ENCODE data around the gene FAM174B.

Gene FAM174B

DNA sequence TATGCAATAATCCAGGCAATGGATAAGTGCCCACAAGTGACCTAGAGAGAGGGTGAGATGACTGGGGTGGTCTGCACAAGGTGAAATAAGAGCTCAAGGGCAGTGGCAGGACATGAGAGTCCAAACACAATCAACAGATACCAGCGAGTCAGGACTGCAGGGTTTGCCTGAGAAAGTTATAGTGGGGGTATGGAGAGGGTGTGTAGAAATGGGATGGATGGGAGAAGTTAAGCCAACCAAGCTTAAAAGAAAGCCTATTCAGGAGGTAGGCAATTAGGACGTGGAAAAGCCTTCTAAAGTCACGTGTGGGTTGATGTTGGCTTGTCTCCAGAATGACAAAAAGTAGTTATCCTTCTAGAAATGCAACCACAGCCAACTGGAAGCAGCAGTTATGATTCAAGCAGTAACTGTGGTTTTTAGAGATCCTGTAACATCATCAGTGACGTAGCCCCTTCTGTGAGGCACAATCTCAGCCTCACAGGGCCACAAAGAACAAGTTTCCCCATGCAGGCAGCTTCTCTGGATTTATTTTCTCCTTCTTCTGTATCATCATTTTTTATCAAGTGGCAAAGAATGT, 56.1 kb downstream of the FAM174B start:
- no peak for DNase-seq (ENCODE audit: low spot score)

DNA sequence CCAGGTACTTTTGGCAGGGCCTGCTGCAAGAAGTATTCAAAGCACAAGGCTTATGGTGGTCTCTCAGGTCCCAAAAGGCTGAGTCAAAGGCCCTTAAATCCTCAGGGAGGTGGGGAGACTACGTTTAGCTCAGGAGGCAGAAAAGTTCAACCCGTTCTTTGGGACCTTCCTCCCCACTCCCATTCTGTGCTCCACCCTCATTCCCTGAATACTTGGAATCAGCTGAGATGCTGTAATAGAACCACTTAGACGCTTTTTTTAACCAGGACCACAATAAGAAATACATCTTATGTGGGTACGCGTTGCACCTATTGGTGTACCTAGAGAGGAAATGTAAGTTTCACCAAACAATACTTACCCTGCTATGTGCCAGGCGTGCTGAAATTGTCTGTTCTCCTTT, 58.0 kb downstream of the FAM174B start:
- no peak for DNase-seq (ENCODE audit: low spot score)

DNA sequence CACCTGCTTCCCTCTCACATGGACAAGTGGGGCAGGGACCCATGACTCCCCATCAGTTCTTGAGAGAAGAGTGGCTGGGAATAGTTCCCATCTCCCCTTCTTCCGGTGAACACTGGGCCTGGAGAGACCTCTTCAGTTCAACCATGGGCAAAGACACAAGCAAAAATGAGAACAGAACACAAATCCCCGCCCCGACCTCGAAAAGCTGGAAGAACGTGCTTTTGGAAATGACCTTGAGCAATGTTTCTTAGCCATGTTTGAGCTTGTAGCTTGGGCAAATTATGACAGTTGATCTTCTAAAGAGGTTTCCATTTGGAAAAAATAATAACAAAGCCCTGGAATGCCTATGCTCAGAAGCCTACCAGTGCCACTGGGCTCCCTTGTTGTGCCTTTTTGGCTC, 59.0 kb downstream of the FAM174B start:
- DNase-seq (ENCODE audit: low spot score) = no peak

DNA sequence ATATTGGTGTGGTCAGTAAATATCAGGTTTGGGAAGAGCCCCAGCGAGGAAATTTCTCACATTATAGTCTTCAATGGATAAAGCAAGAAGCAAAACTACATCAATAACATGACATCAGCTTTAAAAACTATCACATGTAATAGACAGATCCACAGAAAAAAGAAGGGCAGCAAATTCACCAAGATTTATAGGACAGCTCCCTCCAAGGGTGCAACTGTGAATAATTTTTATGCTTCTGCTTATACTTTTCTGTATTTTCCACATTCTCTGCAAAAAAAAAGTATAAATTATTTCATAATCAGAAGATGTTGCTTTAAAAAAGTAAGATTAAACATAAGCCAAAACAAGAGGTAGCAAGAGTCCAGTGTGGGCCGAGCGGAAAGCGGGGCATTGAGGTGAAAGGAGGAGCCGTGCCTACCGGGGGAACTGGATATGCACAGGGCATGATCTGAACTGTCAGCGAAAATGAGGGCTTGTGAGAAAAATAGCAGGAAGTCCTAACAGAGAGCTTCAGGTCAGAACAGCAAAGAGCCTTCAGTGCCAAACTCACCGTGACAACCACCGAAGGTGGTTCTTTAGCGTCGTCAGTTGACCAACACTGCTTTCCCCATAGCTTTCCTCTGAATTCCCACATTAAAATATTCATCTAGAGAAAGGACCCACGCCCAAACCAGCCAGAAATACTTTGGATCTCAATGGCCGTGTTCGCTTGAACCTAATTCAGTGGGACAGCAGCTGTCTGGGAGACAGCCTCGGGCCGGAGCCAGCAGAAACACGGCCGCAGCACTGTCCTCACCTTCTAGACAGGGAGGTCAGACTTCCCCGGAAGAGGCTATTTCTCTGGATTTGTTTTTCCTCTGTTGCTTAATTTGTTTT, 59.8 kb downstream of the FAM174B start:
- DNase-seq (ENCODE audit: low spot score) = no peak

DNA sequence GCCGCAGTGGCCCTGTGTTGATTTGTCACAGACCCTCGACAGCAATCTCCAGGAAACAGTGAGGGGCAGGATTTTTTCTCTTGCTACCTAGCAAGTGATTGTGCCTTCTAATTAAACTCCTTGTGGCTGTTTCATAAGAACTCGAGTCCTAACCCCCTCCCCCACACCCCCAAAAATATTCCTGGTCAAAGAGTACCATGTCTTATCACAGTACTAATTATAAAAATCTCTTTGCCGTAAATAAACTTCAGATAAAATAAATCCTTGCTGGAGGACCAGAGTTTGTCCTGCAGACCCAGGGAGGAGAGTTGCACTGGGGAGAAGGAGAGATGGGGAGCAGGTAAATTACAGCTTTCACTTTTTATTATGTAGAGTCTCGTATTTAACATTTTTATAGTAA, 64.3 kb downstream of the FAM174B start:
- DNase-seq (ENCODE audit: low spot score) = no peak

DNA sequence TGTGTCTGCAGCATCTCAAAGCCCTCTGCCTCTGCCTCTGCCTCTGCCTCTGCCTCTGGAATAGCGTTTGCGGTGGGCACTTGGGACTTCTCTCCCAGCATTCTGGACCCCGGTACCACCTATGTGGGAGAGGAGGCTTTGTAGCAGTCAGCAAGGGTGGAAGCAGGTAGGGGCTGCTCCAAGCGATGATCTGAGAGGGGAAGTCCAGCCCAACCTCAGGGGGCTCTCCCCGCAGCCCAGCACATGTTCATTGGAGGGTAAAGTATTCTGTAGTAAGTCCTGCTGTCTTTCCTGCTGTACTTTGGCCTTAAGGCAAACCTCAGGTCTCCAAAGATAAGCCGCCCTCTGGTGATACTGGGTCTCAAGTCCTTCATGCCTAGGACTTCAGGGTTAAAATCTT, 68.6 kb downstream of the FAM174B start:
- no peak for DNase-seq (ENCODE audit: low spot score)

DNA sequence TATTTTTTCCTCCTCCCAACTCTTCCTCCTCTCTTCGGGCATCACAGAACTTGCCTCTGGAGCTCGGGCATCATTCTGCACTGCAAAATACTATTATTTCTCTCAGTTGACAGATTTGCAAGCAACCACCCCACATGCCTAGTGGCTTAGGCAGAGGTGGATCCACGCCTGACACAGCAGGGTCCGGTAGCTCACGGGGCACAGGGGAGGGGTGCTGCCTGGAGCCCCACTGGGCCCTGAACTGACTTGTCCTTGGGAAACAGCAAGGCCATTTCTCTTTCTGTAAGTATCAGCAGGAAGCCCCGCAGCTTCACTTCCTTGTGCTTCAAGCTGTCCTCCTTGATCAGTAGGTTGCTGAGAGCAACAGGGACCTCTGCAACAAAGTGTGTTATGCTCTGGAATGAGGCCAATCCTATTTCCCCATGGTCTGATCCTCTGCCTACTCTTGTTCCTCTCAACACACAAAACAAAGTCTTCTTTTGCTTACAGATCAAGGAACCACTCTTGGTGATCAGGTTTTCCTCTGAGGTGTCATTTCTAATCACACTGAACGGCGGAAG, 69.1 kb downstream of the FAM174B start:
- no peak for DNase-seq (ENCODE audit: low spot score)

DNA sequence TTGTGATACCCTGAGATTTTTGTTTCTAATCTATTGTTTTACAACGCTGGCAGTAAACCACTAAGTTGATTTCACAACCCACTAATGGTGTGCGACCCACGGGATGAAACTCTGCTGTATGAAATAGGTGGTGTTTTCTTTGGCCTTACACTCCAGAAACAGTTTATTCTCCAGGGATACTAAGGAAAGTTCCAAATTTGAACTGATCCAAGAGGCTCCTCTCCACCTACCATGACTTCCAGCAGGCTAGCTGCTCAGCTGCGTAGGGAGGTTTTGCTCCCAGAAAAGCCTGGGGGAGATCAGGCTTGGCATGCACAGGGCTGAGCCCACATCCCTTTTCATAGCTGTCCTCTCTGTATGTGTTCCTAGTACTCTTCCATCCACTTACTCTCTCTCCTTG, 71.5 kb downstream of the FAM174B start:
- no peak for DNase-seq (ENCODE audit: low spot score)

DNA sequence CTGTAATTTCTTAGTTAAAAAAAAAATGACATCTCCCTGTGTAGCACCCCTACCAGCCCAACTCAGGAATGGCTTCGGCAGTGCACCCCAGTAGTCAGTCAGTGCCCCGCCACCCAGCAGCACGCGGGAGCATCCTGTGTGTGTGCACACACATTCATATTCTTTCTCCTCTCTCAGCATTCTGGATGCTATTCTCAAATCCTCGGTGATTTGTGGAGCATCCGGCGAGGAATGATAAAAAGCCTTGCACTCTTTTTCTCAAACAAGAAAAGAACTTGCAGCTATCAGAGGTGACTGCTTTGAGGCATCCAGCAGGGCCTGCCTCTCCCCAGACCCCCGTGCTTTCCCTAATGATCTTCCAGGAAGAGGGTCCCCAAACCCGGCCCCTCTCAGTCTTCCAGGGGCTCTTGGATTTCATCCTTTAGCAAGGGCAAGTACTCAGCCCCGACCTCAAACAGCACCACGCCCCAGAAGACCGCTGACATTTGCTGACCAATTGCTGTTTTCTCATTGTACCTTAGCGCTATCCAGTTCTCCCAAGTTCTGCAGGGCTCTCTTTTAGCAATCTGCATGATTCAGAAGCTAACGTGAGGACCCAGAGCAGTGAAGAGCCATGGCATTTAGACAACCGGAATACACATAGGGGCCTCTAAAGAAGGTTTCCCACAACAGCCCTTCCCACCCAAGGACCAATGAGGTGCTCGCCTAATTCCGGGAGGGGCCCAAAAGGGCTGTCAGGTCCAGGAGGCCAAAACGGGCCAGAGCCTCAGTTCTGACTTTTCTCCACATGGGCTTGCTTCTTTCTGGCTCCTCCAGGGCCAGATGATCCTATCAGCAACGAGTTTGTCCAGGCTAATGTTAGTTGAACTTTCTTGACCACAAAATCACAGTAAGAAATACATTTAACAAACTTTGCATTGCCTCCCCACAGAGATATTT, 72.2 kb downstream of the FAM174B start:
- no peak for DNase-seq (ENCODE audit: low spot score)

DNA sequence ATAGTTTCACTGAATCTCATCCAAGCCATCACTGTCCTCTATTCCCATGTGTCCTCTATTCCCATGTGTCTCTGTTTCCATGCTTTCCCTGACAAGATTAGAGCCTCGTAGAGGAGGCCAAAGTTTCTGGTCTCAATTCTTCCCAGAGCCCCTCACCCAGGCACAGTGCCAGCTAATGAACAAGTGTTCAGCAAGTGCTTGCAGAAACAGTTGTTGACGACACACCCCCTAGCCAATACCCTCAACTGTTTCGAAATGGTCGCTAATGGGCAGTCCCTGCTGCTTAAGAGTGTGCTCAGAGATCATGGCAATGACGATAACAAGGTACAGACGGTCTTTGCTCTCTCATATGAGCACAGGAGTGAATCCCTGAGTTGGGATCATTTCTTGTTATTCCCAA, 73.4 kb downstream of the FAM174B start:
- no peak for DNase-seq (ENCODE audit: low spot score)

DNA sequence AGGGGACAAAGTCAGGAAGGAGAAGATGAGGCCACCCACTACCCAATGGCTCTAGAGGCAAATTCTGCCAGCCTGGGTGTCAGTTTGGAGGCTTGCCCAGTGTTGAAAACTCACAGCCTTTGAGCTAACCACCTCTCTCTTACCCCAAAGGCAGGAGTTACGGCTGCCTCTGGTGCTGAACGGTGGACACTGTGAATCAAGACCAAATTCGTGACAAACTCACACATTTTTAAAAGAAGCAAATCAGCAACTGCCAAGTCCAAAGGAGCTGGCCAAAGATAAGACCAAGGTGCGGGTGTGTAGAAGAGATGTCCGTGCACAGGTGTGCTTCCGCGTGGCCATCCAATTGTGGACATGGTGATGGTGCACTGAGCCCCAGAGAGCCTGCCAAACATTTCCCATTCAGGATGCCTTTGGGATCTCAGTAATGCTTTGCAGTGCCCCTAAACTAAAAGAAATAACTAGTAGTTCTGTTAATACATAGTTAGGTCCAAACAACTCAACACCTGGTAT, 74.6 kb downstream of the FAM174B start:
- no peak for DNase-seq (ENCODE audit: low spot score)

DNA sequence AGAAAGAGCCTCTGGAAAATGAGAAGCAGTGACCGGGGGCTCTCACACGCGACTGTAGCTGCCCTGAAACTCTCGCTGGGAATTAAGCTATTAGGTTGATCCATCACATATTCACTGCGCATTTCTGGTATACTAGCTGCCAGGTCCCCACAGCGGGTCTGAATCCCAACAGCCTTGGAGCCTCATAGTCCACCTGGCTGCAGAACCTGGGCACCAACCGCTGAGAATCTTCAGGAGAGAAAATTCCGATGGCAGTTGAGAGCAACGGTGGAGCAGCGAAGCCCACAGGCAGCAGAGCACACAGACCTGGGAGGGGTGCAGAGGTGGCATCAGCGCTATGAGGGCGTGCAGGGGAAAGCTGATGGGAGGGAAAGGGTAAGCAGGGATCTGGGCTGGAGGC, 75.1 kb downstream of the FAM174B start:
- no peak for DNase-seq (ENCODE audit: low spot score)

DNA sequence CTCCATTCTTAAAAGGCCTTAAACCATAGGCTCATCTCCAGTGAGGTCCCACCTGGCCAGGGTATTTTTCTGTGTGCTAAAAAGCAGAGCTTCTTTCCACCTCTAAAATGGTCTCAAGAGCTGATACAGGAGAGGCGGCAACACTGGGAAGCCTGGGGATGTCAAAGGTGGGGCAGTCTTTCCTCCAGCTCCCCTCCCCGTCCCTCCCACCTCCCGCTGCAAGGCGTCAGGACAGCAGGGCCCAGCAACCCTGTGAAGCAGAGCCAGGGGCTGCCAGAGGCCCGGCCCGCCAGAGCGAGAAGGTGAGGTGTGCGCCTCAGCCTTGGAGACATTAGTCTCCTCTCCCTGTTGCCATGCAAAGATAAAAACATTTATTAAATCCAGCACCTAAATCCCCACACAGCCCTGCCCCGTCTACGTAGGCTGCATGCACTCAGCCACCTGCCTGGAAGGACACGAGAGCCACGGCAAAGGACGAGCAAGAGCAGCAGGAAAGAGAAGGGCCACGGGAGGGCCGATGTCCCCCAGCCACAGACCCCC, 75.6 kb downstream of the FAM174B start:
- DNase-seq (ENCODE audit: low spot score) = no peak

DNA sequence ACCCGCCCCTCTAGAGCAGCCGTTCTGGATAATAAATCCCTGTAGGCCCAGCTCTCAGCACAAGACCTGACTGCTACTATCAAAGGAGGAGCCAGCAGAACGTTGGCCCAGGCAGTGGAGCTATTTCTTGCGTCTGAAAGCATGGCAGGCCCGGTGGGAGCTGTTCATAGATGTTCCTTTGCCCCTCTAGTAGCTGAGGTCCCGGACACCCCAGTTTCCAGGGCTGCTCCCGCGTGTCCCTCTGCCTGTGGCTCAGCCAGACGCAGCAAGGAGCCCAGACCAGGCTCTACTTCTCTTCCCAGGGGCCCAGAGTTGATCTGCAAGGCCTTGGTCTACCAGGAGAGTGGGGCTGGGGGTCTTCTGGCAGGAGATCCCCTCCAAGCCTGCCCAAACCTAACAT, 76.1 kb downstream of the FAM174B start:
- no peak for DNase-seq (ENCODE audit: low spot score)

DNA sequence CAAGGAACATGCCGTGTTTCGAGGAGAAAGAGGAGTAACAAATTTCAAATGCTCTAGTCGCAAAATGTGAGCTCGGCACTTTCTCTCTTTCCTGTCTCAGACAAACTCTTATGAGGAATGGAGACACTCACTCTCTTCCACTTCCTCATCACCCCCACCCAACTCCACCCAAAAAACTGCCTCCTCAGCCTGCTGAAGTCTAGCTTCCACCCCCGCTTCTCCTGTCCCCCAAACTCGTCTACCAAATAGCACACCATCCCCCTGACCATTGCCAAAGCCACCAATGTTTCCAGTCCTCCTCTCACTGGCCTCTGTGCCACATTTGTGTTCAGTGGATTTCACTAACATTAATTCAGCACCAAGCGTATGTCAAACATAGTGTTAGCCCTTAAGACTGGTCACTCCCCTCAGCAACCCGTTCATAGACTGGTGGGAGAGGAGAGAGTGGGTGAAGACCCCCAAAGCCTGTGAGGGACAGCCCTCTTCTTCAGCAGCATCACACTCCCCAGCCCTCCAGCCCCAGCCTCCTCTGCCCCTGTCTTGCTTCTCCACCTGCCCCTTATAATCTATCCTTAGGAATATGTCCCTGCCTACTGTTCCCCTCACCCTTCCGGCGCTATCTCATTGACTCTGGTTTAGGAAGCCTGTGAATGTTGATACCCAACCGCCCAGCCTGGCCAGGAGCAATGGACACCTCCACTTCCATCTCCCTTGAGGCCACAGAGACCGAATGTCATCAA, 77.3 kb downstream of the FAM174B start:
- no peak for DNase-seq (ENCODE audit: low spot score)

DNA sequence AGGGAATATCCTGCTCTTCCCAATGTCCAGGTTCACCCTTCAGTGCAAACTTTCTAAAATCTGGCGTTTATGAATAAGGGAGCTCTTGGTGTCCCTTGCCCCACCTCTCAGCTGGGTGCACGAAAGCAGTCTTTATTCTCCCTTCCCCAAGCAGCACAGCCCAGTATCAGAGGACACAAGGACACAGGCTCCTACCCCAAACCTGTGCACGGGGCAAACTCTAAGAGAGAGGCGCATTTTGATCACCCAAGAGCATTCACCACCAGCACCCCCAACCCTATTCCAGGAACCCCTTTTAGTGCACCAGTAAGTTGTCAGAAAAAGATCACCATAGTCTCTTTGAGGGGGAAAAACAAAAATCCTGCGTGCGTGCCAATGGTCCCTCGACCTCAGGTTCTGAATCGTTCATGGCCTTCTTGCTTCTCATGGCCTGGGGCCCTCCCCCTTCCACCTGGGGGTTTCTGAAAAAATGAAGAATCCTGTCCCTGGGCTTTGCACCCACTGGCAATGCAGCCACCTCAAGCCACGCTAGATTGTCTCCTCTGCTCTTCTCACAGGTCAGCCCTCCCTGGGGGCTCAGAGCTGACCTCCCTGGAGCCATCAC, 78.9 kb downstream of the FAM174B start:
- no peak for DNase-seq (ENCODE audit: low spot score)

DNA sequence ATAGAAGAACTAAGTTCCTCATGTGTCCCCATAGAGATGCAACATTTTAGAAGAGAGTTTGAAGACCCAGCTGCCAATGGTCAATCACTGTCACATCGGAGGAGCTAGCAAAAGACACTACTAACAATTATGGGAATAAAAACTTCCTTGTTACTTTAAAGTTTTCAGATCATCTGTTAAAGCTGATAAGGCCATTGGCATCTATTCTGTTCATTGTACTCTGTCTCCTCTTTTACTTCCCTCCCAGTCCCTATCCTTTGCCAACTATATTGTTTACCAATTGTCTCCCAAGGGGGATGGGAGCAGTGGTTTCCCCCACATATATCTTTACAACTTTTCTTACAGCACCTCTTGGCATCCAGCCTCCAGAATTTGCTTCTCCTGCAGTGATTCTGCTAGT, 81.0 kb downstream of the FAM174B start:
- DNase-seq (ENCODE audit: low spot score) = no peak

DNA sequence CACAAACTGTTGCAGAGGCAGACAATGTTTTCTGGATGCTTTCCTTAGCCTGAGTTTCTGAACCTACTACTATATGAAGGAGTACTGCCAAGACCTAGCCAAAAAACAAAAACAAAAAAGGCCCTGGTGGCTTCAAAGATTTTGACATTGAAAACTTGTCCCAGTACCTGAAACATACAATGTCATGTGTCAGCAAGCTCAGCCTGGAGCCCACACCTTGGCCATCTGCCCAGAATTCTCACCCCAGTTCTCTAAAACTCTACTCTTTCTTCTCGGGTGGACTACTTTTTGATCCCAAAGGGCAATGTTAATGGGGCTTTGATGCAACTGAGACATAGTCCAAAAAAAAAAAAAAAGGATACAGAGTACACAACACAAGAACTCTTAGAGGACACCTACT, 81.4 kb downstream of the FAM174B start:
- DNase-seq (ENCODE audit: low spot score) = no peak

DNA sequence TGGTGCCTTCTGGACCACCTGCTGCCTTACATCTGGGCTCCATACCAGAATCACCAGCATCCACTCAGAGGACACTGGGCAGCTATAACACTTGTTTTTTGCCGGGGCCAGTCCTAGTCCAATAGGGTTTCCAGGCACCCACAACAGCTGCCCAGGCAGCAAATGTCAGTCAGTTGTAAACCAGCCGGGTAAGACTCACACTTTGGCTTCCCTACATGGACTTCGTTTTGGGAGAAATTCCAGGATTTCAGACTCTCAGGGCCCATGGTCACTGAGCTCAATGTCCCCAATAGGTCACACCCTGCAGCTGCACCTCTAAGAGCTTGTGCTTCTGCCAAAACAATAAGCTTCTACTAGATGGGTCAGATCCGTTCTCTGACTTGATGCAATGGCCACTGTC, 83.8 kb downstream of the FAM174B start:
- DNase-seq (ENCODE audit: low spot score) = no peak

DNA sequence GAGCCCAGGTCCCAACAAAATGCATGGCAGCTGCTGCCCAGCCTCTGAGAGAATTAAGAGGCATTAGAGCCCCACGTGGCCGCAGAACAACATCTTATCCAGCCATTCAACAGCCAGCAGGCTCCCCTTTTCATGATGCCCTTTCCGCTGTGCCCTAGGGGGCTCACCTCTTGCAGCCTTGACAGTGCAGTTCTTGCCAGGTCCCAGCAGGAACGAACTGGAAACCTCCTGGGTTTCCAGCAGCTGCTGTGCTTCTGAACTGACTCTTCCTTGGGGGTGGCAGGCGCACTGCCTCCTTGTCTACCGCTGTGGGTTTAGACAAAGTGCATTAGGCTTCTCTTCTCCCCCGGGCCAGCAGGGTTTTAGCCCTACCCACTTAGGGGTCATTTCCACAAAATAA, 85.2 kb downstream of the FAM174B start:
- no peak for DNase-seq (ENCODE audit: low spot score)

DNA sequence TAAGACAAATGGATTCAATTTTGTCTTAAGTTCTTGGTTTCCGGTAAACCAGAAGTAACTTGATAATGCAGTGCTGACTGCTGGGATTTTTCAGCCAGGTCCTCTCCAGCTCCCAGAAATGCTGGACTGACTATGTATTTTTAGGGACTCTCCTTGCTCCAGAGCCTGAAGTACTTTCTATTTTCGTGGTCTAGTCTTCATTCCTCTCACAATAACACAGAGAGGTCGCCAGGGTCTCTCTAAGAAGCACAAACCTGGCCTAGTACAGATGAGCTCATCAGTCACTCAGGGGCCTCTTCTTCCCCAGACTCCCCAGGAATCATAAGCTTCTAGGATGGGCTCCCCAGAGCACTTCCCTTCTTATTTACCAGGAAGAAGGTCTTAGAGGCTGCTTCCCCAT, 85.8 kb downstream of the FAM174B start:
- DNase-seq (ENCODE audit: low spot score) = no peak
